HL-60 (cell line): ENCODE data around the gene NDUFA8.

Experiments used
- GABPA ChIP-seq: IDR thresholded peaks from 2 replicates; pipeline ENCODE4 v1.6.1; 2012; ENCODE audit warnings: low read depth
- POLR2AphosphoS5 ChIP-seq: IDR thresholded peaks from 2 replicates; pipeline ENCODE4 v1.6.1; 2012; ENCODE audit warnings: low read depth
- REST ChIP-seq: IDR thresholded peaks from 2 replicates; pipeline ENCODE4 v1.6.1; 2012; ENCODE audit warnings: low read depth; ENCODE audit not compliant: insufficient replicate concordance
- SPI1 ChIP-seq: IDR thresholded peaks from 2 replicates; pipeline ENCODE4 v1.6.1; 2012; ENCODE audit warnings: low read depth, mild to moderate bottlenecking, borderline replicate concordance
- TF ChIP-seq, protein P1 (sequence below): IDR thresholded peaks from one replicate; pipeline ENCODE4 v1.5.1; 2011; ENCODE audit warnings: low read length, control low read depth, inconsistent platforms; ENCODE audit not compliant: insufficient read depth

DNA sequence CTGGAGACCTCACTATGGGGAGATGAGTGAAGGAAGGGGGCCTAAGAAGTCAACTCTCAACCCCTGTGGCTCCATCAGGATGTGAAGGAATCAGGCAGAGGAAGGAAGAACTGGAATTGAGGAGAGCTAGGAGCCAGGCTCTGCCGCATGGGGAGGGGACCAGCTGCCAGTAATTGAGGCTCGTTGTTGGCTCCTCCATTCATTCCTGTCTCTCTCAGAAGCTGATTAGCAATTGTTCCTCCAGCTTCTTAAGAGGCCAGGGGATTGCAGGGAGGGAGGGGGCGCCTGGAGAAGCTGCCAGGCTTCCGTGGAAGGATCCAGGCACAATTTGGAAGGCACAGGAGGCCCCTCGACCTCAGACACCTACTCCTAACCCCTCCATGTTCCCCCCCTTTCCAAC lies 46.0 kb downstream of the NDUFA8 start:
- TF ChIP-seq POLR2AphosphoS5, result no peak
- TF ChIP-seq REST, result no peak
- TF ChIP-seq, protein P1, sequence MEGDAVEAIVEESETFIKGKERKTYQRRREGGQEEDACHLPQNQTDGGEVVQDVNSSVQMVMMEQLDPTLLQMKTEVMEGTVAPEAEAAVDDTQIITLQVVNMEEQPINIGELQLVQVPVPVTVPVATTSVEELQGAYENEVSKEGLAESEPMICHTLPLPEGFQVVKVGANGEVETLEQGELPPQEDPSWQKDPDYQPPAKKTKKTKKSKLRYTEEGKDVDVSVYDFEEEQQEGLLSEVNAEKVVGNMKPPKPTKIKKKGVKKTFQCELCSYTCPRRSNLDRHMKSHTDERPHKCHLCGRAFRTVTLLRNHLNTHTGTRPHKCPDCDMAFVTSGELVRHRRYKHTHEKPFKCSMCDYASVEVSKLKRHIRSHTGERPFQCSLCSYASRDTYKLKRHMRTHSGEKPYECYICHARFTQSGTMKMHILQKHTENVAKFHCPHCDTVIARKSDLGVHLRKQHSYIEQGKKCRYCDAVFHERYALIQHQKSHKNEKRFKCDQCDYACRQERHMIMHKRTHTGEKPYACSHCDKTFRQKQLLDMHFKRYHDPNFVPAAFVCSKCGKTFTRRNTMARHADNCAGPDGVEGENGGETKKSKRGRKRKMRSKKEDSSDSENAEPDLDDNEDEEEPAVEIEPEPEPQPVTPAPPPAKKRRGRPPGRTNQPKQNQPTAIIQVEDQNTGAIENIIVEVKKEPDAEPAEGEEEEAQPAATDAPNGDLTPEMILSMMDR, result no peak
- no peak for TF ChIP-seq SPI1
- TF ChIP-seq GABPA, result no peak
